ENCODE data around the gene OR13F1. TPM values are rescaled to one million over a fixed set of nuclear protein-coding genes. Genes with fewer than 3 reads are reported as not detected.

OR13F1 gene
- polyA plus RNA-seq, 1 of the 3 experiments (the other 2 are of a cell fraction), result not detected

GRCh38 chr9:104503440-104503839 lies 623 bp upstream of the OR13F1 start (continued):
- no peak for TF ChIP-seq TAF1 (IDR thresholded peaks at IDR 0.05; ENCODE audit: borderline replicate concordance, low read depth, low read length)
- TF ChIP-seq PBX3 (IDR thresholded peaks at IDR 0.05), result no peak
- no peak for TF ChIP-seq FOXJ3 (CRISPR knock-in tag; IDR thresholded peaks at IDR 0.05)
- TF ChIP-seq TEAD4 (IDR thresholded peaks at IDR 0.05; ENCODE audit: borderline replicate concordance, insufficient read depth), result no peak
- TF ChIP-seq REST (IDR thresholded peaks at IDR 0.05; ENCODE audit: low read depth, low read length), result no peak
- no peak for TF ChIP-seq POLR2AphosphoS5 (IDR thresholded peaks at IDR 0.05; ENCODE audit: low read depth, low read length)

DNA sequence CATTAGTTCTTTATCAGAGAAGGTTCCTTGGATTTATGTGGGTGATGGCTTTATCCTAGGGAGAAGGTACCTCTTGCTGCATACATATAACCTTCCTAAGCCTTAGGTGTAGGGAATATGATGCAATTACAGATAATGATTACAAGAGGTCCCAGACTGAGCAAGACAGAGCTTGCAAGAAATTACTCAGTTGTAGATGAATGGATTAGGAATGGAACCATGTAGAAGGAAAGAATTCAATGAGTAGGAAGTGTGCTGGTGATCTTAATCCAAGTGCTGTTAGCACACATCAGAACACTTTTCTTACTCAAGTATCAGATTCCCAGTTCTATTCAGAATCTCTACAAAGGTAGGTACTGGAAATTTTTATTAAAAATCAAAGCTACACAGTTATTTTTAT lies 2.5 kb downstream of the OR13F1 start:
- no peak overlapping the region for H3K27ac ChIP-seq (ENCODE audit: low read depth in 2 of 2, low read length in 1 of 2)
- no peaks in the 10 kb centered on the region for H3K9me2 ChIP-seq
- no peak for TF ChIP-seq SMC3 (IDR thresholded peaks at IDR 0.05; ENCODE audit: low read depth, low read length)
- no peak for TF ChIP-seq FOXJ3 (CRISPR knock-in tag; IDR thresholded peaks at IDR 0.05)
- no peak for TF ChIP-seq MEF2A (IDR thresholded peaks at IDR 0.05; ENCODE audit: borderline replicate concordance, low read depth)
- no peak for TF ChIP-seq TCF12 (IDR thresholded peaks at IDR 0.05)
- no peak for TF ChIP-seq RXRA (IDR thresholded peaks at IDR 0.05; ENCODE audit: borderline replicate concordance, low read depth)
- no peak for TF ChIP-seq RFX5 (IDR thresholded peaks at IDR 0.05; ENCODE audit: low read length)
- no peak for TF ChIP-seq GATA2 (CRISPR knock-in tag; IDR thresholded peaks at IDR 0.05)
- no peak for TF ChIP-seq JUND (IDR thresholded peaks at IDR 0.05)
- no peak for TF ChIP-seq REST (IDR thresholded peaks at IDR 0.05; ENCODE audit: low read depth, low read length)
- TF ChIP-seq NRF1 (IDR thresholded peaks at IDR 0.05; ENCODE audit: low read depth, low read length), result no peak
- TF ChIP-seq MXI1 (IDR thresholded peaks at IDR 0.05; ENCODE audit: low read depth, low read length), result no peak
- no peak for TF ChIP-seq FOXM1 (IDR thresholded peaks at IDR 0.05; ENCODE audit: low read depth)
- TF ChIP-seq, protein P1, sequence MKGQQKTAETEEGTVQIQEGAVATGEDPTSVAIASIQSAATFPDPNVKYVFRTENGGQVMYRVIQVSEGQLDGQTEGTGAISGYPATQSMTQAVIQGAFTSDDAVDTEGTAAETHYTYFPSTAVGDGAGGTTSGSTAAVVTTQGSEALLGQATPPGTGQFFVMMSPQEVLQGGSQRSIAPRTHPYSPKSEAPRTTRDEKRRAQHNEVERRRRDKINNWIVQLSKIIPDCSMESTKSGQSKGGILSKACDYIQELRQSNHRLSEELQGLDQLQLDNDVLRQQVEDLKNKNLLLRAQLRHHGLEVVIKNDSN (IDR thresholded peaks at IDR 0.05; ENCODE audit: borderline replicate concordance, low read depth), result no peak
- ChIA-PET CTCF (no interaction called here), POLR2A (no interaction called here)
- H3K79me2 ChIP-seq (ENCODE audit: insufficient read depth), result no peaks in the 10 kb centered on the region
- no peaks in the 10 kb centered on the region for H3K9me3 ChIP-seq
- no peaks in the 10 kb centered on the region; the same call in 1 of the 2 replicates for H3K27me3 ChIP-seq (ENCODE audit: insufficient read depth)
- H2AFZ ChIP-seq (ENCODE audit: low read depth), result no peak overlapping the region
- DNase-seq, result no peak
- H4K20me1 ChIP-seq (ENCODE audit: insufficient read depth), result no peaks in the 10 kb centered on the region
- no peak overlapping the region for H3K4me2 ChIP-seq
- H3K36me3 ChIP-seq (replicated peaks in 1 of 2; ENCODE audit: control insufficient read depth in 1 of 2, insufficient read depth in 2 of 2, low read length in 1 of 2), result no peaks in the 10 kb centered on the region
- H3K4me1 ChIP-seq (ENCODE audit: control insufficient read depth in 1 of 2, insufficient read depth in 2 of 2, low read depth in 1 of 2, low read length in 1 of 2), result no peaks in the 10 kb centered on the region
- H3K4me3 ChIP-seq (ENCODE audit: low read depth in 2 of 2, low read length in 1 of 2), result no peak overlapping the region
- no peaks in the 10 kb centered on the region for H3F3A ChIP-seq (replicated peaks; ENCODE audit: insufficient read depth)
- H3K9ac ChIP-seq, result no peak overlapping the region

Data from SK-N-SH (cell line).